ENCODE data around the gene RAMP3.
"Not testable (repeated sequence)": the region's sequence is repeated elsewhere in the genome, so short reads cannot be mapped to it uniquely, and the experiment has no call there.

Gene RAMP3

GRCh38 chr7:45162943-45163691 lies 5.5 kb downstream of the RAMP3 start:
- Histone ChIP-seq H3K4me3 (replicated peaks; ENCODE audit: low read depth, low read length) (no peak overlapping the region), H3K36me3 (ENCODE audit: control insufficient read depth, insufficient read depth, low read length) (no peaks in the 10 kb centered on the region), H3K27me3 (replicated peaks; ENCODE audit: control insufficient read depth, insufficient read depth, low read length) (no peaks in the 10 kb centered on the region)
- DNase-seq (ENCODE audit: extremely low read depth, insufficient read length), result no peak
- no peak for TF ChIP-seq CTCF (IDR thresholded peaks at IDR 0.05; ENCODE audit: insufficient read depth, low read length, poor library complexity, severe bottlenecking)

GRCh38 chr7:45163692-45164052 lies 6.1 kb downstream of the RAMP3 start:
- H3K27me3 ChIP-seq (replicated peaks; ENCODE audit: control insufficient read depth, insufficient read depth, low read length), result no peaks in the 10 kb centered on the region

GRCh38 chr7:45164271-45164670 lies 6.7 kb downstream of the RAMP3 start:
- H3K27me3 ChIP-seq (replicated peaks; ENCODE audit: control insufficient read depth, insufficient read depth, low read length); H3K4me3 ChIP-seq (replicated peaks; ENCODE audit: low read depth, low read length); DNase-seq (ENCODE audit: extremely low read depth, insufficient read length); H3K36me3 ChIP-seq (ENCODE audit: control insufficient read depth, insufficient read depth, low read length): not testable (repeated sequence)

More at GRCh38 chr7:45163692-45164052, 6.1 kb downstream of the RAMP3 start:
- no peak for DNase-seq (ENCODE audit: extremely low read depth, insufficient read length)
- H3K4me3 ChIP-seq (replicated peaks; ENCODE audit: low read depth, low read length), result no peak overlapping the region
- no peaks in the 10 kb centered on the region for H3K36me3 ChIP-seq (ENCODE audit: control insufficient read depth, insufficient read depth, low read length)
- no peak for TF ChIP-seq CTCF (IDR thresholded peaks at IDR 0.05; ENCODE audit: insufficient read depth, low read length, poor library complexity, severe bottlenecking)

- no peaks in the 10 kb centered on the region for H3K27me3 ChIP-seq (replicated peaks; ENCODE audit: control insufficient read depth, insufficient read depth, low read length)
These were observed 8.3 kb downstream of the RAMP3 start for GRCh38 chr7:45165857-45166256.

GRCh38 chr7:45171946-45172345 lies 14.4 kb downstream of the RAMP3 start:
- TF ChIP-seq CTCF (IDR thresholded peaks at IDR 0.05; ENCODE audit: insufficient read depth, low read length, poor library complexity, severe bottlenecking), result no peak
- no peak overlapping the region for H3K4me3 ChIP-seq (replicated peaks; ENCODE audit: low read depth, low read length)
- no peak for DNase-seq (ENCODE audit: extremely low read depth, insufficient read length)
- no peaks in the 10 kb centered on the region for H3K27me3 ChIP-seq (replicated peaks; ENCODE audit: control insufficient read depth, insufficient read depth, low read length)
- H3K36me3 ChIP-seq (ENCODE audit: control insufficient read depth, insufficient read depth, low read length), result no peaks in the 10 kb centered on the region

More at GRCh38 chr7:45165857-45166256, 8.3 kb downstream of the RAMP3 start:
- DNase-seq (ENCODE audit: extremely low read depth, insufficient read length), result no peak
- no peaks in the 10 kb centered on the region for H3K36me3 ChIP-seq (ENCODE audit: control insufficient read depth, insufficient read depth, low read length)
- H3K4me3 ChIP-seq (replicated peaks; ENCODE audit: low read depth, low read length), result no peak overlapping the region
- TF ChIP-seq CTCF (IDR thresholded peaks at IDR 0.05; ENCODE audit: insufficient read depth, low read length, poor library complexity, severe bottlenecking), result no peak

- no peak for DNase-seq (ENCODE audit: extremely low read depth, insufficient read length)
- no peak for TF ChIP-seq CTCF (IDR thresholded peaks at IDR 0.05; ENCODE audit: insufficient read depth, low read length, poor library complexity, severe bottlenecking)
- no peaks in the 10 kb centered on the region; the same call in 1 of the 2 replicates for H3K27me3 ChIP-seq (replicated peaks; ENCODE audit: control insufficient read depth, insufficient read depth, low read length)
- H3K4me3 ChIP-seq (replicated peaks; ENCODE audit: low read depth, low read length), result no peak overlapping the region
- H3K36me3 ChIP-seq (ENCODE audit: control insufficient read depth, insufficient read depth, low read length), result no peaks in the 10 kb centered on the region
These were observed 16.2 kb downstream of the RAMP3 start for GRCh38 chr7:45173596-45174327.

Data from GM06990 (cell line).